HG03457 (cell line): ENCODE data around the gene GABRB1.

Experiments used
- ATAC-seq: cut with Tn5 transposase; IDR thresholded peaks from one replicate; pipeline ENCODE4 v1.9.1; 2021; ENCODE audit warnings: moderate number of reproducible peaks; ENCODE audit not compliant: unreplicated experiment

Gene GABRB1

GRCh38 chr4:47207555-47207954 is 176.2 kb downstream of the GABRB1 start:
- no peak for ATAC-seq

GRCh38 chr4:47209833-47210232 is 178.5 kb downstream of the GABRB1 start:
- ATAC-seq: no peak

GRCh38 chr4:47210828-47211227 is 179.5 kb downstream of the GABRB1 start:
- ATAC-seq: no peak

DNA sequence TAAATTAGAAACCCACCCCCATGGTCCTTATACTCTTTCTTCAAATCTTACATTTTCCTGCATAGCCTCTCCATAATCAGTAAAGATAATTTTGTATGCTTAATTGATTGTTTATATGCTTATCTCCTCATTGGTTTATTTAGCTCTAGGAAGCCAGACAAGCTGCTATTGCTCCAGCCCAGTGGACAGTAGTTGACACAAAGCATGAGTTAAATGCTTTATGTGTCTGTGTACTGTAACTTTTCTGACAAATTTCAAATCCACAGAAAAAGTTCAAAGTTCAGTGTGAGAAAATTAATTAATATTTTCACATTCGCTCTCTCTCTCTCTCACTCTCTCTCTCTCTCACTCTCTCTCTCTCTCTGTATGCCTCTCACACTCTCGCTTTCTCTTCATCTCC is 181.7 kb downstream of the GABRB1 start:
- ATAC-seq: no peak

- ATAC-seq: no peak
Observed at GRCh38 chr4:47213539-47213938, 182.2 kb downstream of the GABRB1 start.

GRCh38 chr4:47213971-47214370 is 182.6 kb downstream of the GABRB1 start:
- ATAC-seq: no peak

DNA sequence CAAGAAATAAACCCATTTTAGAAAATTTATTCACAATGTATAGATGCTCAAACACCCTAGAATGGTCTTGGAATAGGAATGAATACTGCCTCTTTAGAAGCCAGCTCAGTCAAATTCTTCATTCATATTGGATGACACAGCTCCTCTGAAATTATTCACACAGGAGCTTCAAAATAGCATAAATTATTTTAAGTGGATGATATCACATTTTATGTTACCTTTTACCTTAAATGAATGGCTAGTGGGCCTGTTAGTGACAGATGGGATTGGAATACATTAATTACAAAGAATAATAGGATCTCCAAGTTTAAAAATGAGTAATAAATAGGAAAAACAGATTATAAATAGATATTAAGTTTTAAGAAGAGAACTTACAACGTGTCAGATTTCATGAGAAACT is 184.4 kb downstream of the GABRB1 start:
- ATAC-seq: no peak

DNA sequence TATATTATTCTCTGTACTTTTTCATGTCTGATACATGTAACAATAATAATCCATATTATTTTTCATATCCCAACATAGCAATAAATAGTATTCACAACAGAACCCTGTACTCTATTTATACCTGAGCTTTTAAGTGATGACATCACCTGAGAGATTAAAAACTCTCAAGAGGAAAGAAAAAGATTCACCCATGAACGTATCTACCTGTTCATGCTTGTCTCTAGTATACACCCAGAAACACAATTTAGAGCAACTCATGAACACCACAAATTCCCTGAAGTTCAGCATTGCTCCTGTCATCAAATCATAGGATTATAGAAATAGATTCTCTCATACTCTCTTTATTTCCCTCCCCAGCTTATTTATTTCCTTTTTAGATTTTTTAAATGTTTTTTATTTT is 185.9 kb downstream of the GABRB1 start:
- ATAC-seq: no peak

DNA sequence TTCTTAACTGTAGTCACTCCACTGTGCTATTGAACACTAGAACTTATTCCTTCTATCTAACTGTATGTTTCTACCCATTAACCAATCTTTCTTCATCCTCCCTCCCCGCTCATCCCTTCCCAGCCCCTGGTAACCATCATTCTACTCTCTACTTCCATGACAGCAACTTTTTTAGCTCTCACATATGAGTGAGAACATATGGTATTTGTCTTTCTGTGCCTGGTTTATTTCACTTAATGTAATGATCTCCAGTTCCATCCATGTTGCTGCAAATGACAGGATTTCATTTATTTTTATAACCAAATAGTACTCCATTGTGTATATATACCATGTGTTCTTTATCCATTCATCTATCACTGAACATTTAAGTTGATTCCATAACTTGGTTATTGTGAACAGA is 186.5 kb downstream of the GABRB1 start:
- no peak for ATAC-seq

DNA sequence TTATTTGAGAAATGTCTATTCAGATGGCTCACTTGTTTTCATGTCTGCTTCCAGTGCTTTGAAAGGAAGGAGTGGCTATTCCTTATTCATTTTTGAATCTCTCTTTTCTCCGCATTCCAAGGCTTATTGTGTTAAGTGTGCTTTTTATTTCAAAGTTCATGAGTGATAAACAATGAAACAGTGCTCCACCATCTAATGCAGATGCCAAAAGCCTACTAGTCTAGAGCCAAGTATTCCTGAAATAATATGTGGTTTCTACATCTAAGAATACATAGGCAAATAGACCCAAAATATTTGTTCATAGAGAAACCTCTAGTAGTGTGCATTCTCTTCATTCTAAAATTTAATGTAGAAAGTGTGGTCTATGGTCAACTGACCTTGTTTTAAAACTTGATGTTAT is 187.3 kb downstream of the GABRB1 start:
- no peak for ATAC-seq

- ATAC-seq: no peak
Observed at GRCh38 chr4:47219586-47219985, 188.2 kb downstream of the GABRB1 start.

GRCh38 chr4:47221721-47222120 is 190.4 kb downstream of the GABRB1 start:
- no peak for ATAC-seq

DNA sequence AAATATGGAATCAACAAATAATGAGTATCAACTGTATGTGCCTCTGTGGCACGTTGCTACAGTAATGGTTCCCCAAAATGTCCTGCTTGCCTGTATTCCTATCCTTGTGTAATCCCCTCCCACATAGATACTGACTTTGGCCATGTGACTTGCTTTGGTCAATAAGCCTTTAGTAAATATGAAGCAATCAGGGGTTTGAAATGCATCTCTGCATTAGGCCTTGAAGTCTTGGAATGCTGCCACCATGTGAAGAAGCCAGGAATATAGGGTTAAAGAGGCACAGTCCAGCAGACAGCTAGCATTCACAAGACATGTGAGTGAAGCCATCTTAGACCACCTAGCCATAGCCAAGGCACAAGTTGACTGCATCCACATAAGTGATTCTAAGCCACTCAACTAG is 190.9 kb downstream of the GABRB1 start:
- no peak for ATAC-seq

- ATAC-seq: no peak
Observed at GRCh38 chr4:47224361-47224760, 193.0 kb downstream of the GABRB1 start.

- no peak for ATAC-seq
Observed at GRCh38 chr4:47235721-47236120, 204.4 kb downstream of the GABRB1 start.

DNA sequence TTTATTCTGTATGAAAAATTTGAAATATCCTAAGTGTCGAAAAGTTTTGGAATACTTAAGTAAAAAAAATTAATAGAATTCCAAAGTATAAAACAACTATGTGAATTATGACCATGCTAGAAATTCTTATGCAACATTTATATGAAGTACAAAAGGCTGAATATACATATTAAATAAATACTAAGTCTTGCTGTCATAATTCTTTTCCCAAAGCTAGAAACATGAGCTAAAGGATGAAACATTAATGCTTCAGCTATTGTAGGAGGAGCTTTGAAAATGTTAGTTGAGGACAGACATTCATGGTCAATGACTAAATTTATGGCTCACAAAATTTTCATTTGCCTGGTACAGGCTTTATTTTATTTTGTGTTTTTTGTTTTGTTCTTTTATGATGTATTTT is 207.3 kb downstream of the GABRB1 start:
- no peak for ATAC-seq

DNA sequence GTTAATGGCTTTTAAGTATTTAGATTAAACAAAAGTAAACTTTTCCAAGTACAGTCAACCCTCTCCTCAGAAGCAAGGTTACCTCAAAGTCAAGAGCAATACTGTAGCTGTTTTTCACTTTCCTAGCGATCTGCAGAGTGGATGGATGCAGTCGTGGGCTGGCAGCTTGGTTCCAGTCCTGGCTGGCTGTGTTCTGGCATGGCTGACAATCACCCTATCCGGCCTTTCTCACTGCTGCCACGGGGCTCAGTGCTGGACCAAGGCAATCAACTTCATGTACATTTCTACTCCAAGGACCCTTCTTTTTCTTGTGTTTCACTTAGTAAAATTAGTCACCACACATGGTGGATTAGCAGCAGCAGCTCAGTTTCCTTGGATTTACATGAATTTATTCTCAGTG is 208.3 kb downstream of the GABRB1 start:
- no peak for ATAC-seq

DNA sequence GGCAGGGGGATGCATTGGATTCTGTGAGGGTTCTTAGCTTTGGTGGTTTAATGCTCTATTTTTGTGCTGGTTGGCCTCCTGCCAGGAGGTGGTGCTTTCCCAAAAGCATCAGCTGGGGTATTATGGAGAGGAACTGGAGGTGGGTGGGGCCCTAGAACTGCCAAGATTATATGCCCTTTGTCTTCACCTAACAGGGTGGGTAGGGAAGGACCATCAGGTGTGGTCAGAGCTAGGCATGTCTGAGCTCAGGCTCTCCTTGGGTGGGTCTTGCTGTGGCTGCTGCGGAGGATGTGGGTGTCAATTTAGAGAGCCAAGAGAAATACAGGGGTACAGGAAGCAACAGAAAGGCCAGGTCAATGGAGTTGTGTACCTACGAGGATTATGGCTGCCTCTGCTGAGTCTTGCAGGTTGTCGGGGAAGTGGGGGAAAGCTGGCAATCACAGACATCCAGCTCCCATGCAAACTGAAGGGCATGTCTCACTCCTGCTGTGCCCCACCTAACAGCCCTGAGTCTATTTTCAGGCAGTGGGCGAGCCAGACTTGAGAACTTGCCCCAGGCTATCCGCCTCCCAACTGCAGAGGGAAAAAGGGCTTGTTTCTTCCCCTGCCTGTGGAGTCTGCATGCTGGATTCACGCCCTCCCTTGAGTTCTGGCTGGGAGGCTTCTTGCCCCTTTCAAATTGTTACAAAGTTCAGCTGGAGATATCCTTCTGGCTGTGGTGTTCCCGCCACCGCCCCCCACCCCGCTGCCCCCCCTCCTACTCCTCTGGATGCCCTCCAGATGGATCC is 220.2 kb downstream of the GABRB1 start:
- ATAC-seq: no peak

GRCh38 chr4:47263721-47264120 is 232.4 kb downstream of the GABRB1 start:
- ATAC-seq: no peak

DNA sequence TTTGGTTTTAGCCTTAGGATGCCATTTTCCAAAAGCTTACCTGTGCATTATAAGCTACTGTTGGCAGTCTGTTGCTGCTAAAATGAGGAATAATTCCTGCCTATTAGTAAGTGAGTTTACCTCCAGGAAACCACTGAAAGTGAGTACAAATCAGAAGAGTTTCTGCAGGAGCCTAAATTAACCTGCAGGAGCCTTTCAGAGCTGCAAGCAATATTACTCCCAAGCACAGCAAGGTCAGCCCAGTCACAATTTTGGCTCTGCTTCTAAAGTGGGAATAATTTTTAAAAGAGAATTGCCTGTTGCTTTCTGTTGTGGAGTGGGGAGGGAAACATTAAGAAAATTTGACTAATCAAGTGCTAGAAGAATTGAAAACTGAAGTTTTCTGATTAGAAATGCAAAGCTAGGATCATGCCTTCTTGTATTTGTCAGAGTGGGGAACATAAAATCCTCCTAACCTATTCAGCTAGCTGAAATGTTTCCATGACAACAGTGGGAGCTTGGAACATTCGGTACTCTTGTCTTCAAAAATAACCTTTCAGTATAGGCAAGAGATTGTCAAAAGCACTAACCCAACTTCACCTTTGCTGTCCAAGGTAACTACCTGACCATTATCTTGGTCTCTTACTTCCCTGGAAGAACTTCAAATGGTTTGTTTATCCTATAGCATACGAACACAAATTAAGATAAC is 239.0 kb downstream of the GABRB1 start:
- no peak for ATAC-seq

DNA sequence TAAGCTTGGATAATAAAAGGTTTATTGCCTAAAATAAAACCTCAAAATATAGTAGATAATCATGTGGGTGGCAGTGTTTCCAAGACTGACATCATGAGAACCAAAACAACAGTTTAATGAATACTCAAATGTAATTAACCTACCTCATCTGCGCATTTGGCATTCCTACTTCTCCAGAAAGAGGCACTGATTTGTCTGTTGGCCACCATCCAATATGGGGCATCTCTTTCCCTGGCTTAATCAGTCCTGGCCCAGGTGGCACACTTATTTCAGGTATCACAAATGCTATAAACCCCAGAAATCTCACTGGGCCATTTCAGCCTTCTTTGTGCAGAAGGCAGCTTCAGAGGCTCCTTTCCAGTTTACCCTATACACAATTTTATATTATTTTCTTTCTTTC is 239.9 kb downstream of the GABRB1 start:
- ATAC-seq: no peak

DNA sequence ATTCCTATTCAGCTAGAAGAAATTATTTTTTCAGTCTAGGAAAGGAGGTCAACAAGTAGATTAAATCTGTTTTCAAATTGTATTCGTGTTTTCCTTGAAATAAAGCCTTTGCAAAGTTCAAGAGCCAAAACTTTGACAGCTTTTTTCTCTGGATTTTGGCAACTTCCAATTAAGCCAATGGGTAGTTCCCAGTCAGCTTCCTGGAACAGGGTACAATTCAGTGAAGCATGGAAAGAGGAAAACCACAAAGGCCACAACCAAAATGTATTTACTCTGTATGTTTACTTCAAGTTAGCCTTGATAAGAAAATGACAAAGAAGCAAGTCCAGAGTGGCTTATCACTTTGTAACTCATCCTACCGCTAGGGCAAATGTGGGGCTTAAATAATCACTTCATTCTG is 243.5 kb downstream of the GABRB1 start:
- no peak for ATAC-seq

DNA sequence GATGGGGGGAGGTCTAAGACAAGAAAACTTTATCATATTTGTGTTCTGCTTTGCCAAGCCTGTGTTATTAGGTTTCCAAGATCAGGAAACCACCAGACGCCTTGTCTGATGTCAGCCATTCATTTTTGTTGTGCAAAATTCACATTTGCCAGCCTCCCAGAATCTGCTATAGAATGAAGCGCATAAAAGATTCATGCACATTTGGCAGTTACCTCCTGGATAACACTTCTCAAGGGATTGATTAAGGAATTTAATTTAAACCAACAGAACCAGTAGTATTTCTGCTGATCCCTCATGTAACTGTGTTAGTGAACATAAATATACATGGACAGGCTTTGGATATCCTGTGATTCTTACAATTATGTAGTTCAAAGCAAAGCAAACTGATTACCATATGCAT is 244.2 kb downstream of the GABRB1 start:
- ATAC-seq: no peak
